K562 (cell line): ENCODE data around the gene XPO4. TPM values are rescaled to one million over a fixed set of nuclear protein-coding genes. Genes with fewer than 3 reads are reported as not detected.

Source experiments
- ATAC-seq: fragments of 200-7000 bp; cut with Tn5 transposase; 3 replicates; pipeline ENCODE4 v1.9.1; 2020; ENCODE audit warnings: moderate library complexity
- BruUV-seq: library from RNA; stranded (reverse); fragments of 400-500 nt; replicated peaks from 2 replicates; lab custom pipeline; 2021; lab: Mats Ljungman, UMichigan
- CTCF ChIA-PET: fragments of 300-600 bp; formaldehyde crosslinking; extraction: SDS; loops from one replicate; lab custom pipeline; 2021; ENCODE audit warnings: low intra/inter-chr PET ratio; lab: Yijun Ruan, JAX
- POLR2A ChIA-PET: fragments of 300-600, 350-650 bp; sonication (Branson Sonifier 250); formaldehyde crosslinking; extraction: SDS; loops from one replicate; lab custom pipeline; 2021; ENCODE audit warnings: antibody characterized with exemption, inconsistent platforms; lab: Yijun Ruan, JAX
- DNase-seq, 4 experiments: peaks; one replicate each; pipeline versions ENCODE4 v3.0.0 to v3.0.0-alpha.2; 2011 to 2018; ENCODE audit warnings: low spot score in 3 of 4, mixed read lengths in 3 of 4; ENCODE audit errors: extremely low read depth in 1 of 4
- FAIRE-seq: peaks from 2 replicates; lab custom pipeline; 2011; peaks lifted over from hg19 to GRCh38; lab: Jason Lieb, UNC
- H2AFZ ChIP-seq: 2 replicates; pipeline ENCODE4 v1.6.0; 2011; ENCODE audit warnings: low read depth, low read length, control low read depth, inconsistent platforms
- H3K27ac ChIP-seq: fragments of 200-600 bp; 3 replicates; pipeline ENCODE4 v1.8.0; 2011; ENCODE audit warnings: low read depth, mild to moderate bottlenecking, control low read depth, inconsistent platforms, low read length, moderate library complexity, mixed read lengths; ENCODE audit errors: extremely low read depth
- H3K27me3 ChIP-seq, 2 experiments: fragments of 300-600 bp in 1 of 2; 2 replicates in 1 of 2; 3 replicates in 1 of 2; pipeline versions ENCODE4 v1.6.0 to v1.8.0; 2011; ENCODE audit warnings: inconsistent platforms in 2 of 2, low read length in 2 of 2, mild to moderate bottlenecking in 1 of 2, mixed read lengths in 1 of 2, moderate library complexity in 1 of 2; ENCODE audit not compliant: control insufficient read depth in 2 of 2, insufficient read depth in 2 of 2
- H3K36me3 ChIP-seq: fragments of 300-600 bp; 3 replicates; pipeline ENCODE4 v1.8.0; 2011; ENCODE audit warnings: mild to moderate bottlenecking, low read length, inconsistent platforms; ENCODE audit not compliant: control insufficient read depth, insufficient read depth
- H3K4me1 ChIP-seq, 2 experiments: fragments of 200-600 bp in 1 of 2; replicated peaks in 1 of 2; 2 replicates in 1 of 2; 3 replicates in 1 of 2; pipeline versions ENCODE4 v1.5.1 to v1.8.0; 2011; ENCODE audit warnings: inconsistent platforms in 2 of 2, low read length in 2 of 2, mild to moderate bottlenecking in 1 of 2, mixed read lengths in 1 of 2, moderate library complexity in 1 of 2; ENCODE audit not compliant: control insufficient read depth in 2 of 2, insufficient read depth in 2 of 2
- H3K4me2 ChIP-seq: 2 replicates; pipeline ENCODE4 v1.6.1; 2011; ENCODE audit warnings: low read length, control low read depth, inconsistent platforms, mixed read lengths; ENCODE audit not compliant: insufficient read depth
- H3K4me3 ChIP-seq: fragments of 200-600 bp; sonication (generic), shearing (Covaris generic); 2 replicates; pipeline ENCODE4 v1.5.1; 2016; ENCODE audit warnings: control low read depth, inconsistent platforms
- H3K79me2 ChIP-seq: fragments of 200-600 bp; 3 replicates; pipeline ENCODE4 v1.8.0; 2011; ENCODE audit warnings: low read length, inconsistent platforms; ENCODE audit not compliant: control insufficient read depth, insufficient read depth
- H3K9ac ChIP-seq, 2 experiments: 2 replicates each; pipeline versions ENCODE4 v1.6.0 to v1.6.1; 2011; ENCODE audit warnings: low read depth in 2 of 2, low read length in 2 of 2, control low read depth in 1 of 2, inconsistent platforms in 1 of 2, mild to moderate bottlenecking in 1 of 2, mixed read lengths in 1 of 2; ENCODE audit not compliant: insufficient read depth in 1 of 2
- H3K9me1 ChIP-seq: one replicate; pipeline ENCODE4 v1.6.0; 2011; ENCODE audit warnings: inconsistent platforms, mild to moderate bottlenecking, low read length, moderate library complexity; ENCODE audit not compliant: control insufficient read depth, insufficient read depth
- H3K9me3 ChIP-seq: replicated peaks from 2 replicates; pipeline ENCODE4 v1.5.1; 2011; ENCODE audit warnings: low read depth, low read length, inconsistent platforms; ENCODE audit not compliant: control insufficient read depth, insufficient read depth
- H4K20me1 ChIP-seq: replicated peaks from 2 replicates; pipeline ENCODE4 v1.6.1; 2011; ENCODE audit warnings: low read length, inconsistent platforms, mixed read lengths; ENCODE audit not compliant: control insufficient read depth, insufficient read depth
- ARNT ChIP-seq, 2 experiments: fragments of 450-650 bp; IDR thresholded peaks; 2 replicates each; pipeline ENCODE4 v1.6.1; 2016; ENCODE audit warnings: mild to moderate bottlenecking in 1 of 2
- FOXP1 ChIP-seq: sonication (generic); formaldehyde crosslinking; IDR thresholded peaks from 2 replicates; pipeline ENCODE4 v1.8.0; 2022; ENCODE audit warnings: mild to moderate bottlenecking, missing genetic modification reagents
- FUS ChIP-seq: fragments of 200-400 bp; formaldehyde crosslinking; optimal IDR thresholded peaks from 2 replicates; pipeline ENCODE3; 2017; ENCODE audit warnings: low read depth, low read length
- NFXL1 ChIP-seq: fragments of 450-650 bp; formaldehyde crosslinking; IDR thresholded peaks from 2 replicates; pipeline ENCODE4 v1.4.0; 2021; ENCODE audit warnings: mild to moderate bottlenecking
- POU5F1 ChIP-seq: fragments of 150-350 bp; IDR thresholded peaks from 2 replicates; pipeline ENCODE4 v1.6.1; 2014; ENCODE audit warnings: borderline replicate concordance, low read length, low read depth, mild to moderate bottlenecking; ENCODE audit not compliant: partially characterized antibody
- RAD51 ChIP-seq: fragments of 450-650 bp; IDR thresholded peaks from 2 replicates; pipeline ENCODE4 v1.7.1; 2016; ENCODE audit warnings: low read depth, mild to moderate bottlenecking, borderline replicate concordance
- RBM15 ChIP-seq: fragments of 200-400 bp; formaldehyde crosslinking; IDR thresholded peaks from 2 replicates; pipeline ENCODE4 v1.6.1; 2018; ENCODE audit warnings: mild to moderate bottlenecking, low read length, moderate library complexity; ENCODE audit not compliant: insufficient read depth
- RERE ChIP-seq: sonication (generic); formaldehyde crosslinking; IDR thresholded peaks from 2 replicates; pipeline ENCODE4 v1.8.0; 2023; ENCODE audit warnings: missing genetic modification reagents, mild to moderate bottlenecking, borderline replicate concordance
- SFPQ ChIP-seq: fragments of 200-400 bp; formaldehyde crosslinking; IDR thresholded peaks from 2 replicates; pipeline ENCODE4 v1.6.1; 2017; ENCODE audit warnings: mild to moderate bottlenecking, low read depth, low read length, moderate library complexity
- ZBTB9 ChIP-seq: fragments of 450-650 bp; formaldehyde crosslinking; IDR thresholded peaks from 2 replicates; pipeline ENCODE4 v1.4.0; 2020; ENCODE audit warnings: mild to moderate bottlenecking, moderate library complexity
- ZNF197 ChIP-seq: fragments of 200-800 bp; sonication (Bioruptor generic); IDR thresholded peaks from 2 replicates; pipeline ENCODE4 v1.6.1; 2016; ENCODE audit warnings: low read depth, missing genetic modification characterization, missing compliant biosample characterization
- ZNF444 ChIP-seq: fragments of 250-450 bp; sonication (Bioruptor Pico); IDR thresholded peaks from 2 replicates; pipeline ENCODE4 v1.4.0; 2020; ENCODE audit warnings: mild to moderate bottlenecking, moderate library complexity
- in situ Hi-C: fragments of 300-500 bp; cut with MboI; formaldehyde crosslinking; loops from 4 replicates; pipeline ENCODE4 v1.15.0; 2018; ENCODE audit warnings: inconsistent platforms, mixed read lengths
- intact Hi-C: fragments of 100-400 bp; cut with micrococcal nuclease; formaldehyde crosslinking; loops from 2 replicates; pipeline ENCODE4 v1.14.2; 2022
- polyA plus RNA-seq, 8 experiments: library from polyadenylated mRNA; depleted of rRNA in 4 of 8; stranded (reverse) in 5 of 8; unstranded in 3 of 8; fragments of >200 nt; fragmentation: Nextera tagmentation in 2 of 8; fragmentation: Illumina TruSeq in 1 of 8; extraction: Ambion mirVana in 2 of 8; extraction: Trizol in 1 of 8; gene quantifications; 2 replicates each; pipeline versions ENCODE4 v1.2.1 to v1.2.3, GENCODE V29; 2011 to 2014; ENCODE audit warnings: inconsistent platforms in 1 of 8, missing spikeins in 1 of 8
- total RNA-seq, 7 experiments: library from RNA; depleted of rRNA in 6 of 7; stranded (reverse); fragments of >200 nt in 6 of 7; fragmentation: Illumina TruSeq in 2 of 7; extraction: Trizol in 2 of 7; gene quantifications; 2 replicates each; pipeline versions ENCODE4 v1.2.1 to v1.2.3, GENCODE V29; 2011 to 2021; ENCODE audit warnings: low replicate concordance in 1 of 7

The XPO4 gene
- total and polyA plus RNA-seq, 9 of the 15 experiments (the other 6 are each of a cell fraction or from before 2014, with no cell fraction given) = 5.5 to 25.1 (median 17.5) TPM

- Histone ChIP-seq H3K79me2 (peaks cover 30% of the 10 kb centered on the region), H3K4me3 (no peak overlapping the region), H3K9me3 (no peaks in the 10 kb centered on the region; the same call in 1 of the 2 replicates), H3K4me2 (no peak overlapping the region), H3K4me1 (peaks cover 0 to 4% of the 10 kb centered on the region in 2 experiments; a peak in 2 of 5 replicates), H3K27ac (no peak overlapping the region), H3K36me3 (peaks cover 10% of the 10 kb centered on the region; the same call in 1 of the 3 replicates), H3K27me3 (no peaks in the 10 kb centered on the region; a peak in 1 of 5 replicates), H2AFZ (no peak overlapping the region), H4K20me1 (no peaks in the 10 kb centered on the region), H3K9me1 (no peaks in the 10 kb centered on the region), H3K9ac (no peak overlapping the region)
- BruUV-seq = no TSS peak
- FAIRE-seq = no peak
- no peak for ATAC-seq
- in situ Hi-C loops (no loop called here), intact Hi-C loops (no loop called here)
- POLR2A ChIA-PET = interaction anchor here (0.6 to 0.9 kb wide), 2 partner anchors 9 to 350 kb away, joined by 3 to 4 read pairs; no protein-coding TSS in a partner anchor
- no peak for TF ChIP-seq RERE (CRISPR knock-in tag)
- TF ChIP-seq ZBTB9 (CRISPR knock-in tag) = no peak
- TF ChIP-seq SFPQ = no peak
- TF ChIP-seq POU5F1 = no peak
- no peak for TF ChIP-seq ZNF197 (CRISPR knock-in tag)
- no peak for TF ChIP-seq RBM15
- no peak for TF ChIP-seq ZNF444
- TF ChIP-seq ARNT (IDR thresholded peaks at IDR 0.05) = no peak
- TF ChIP-seq FUS = no peak
- no peak for TF ChIP-seq FOXP1
- no peak for TF ChIP-seq RAD51
- no peak for TF ChIP-seq NFXL1 (CRISPR knock-in tag)
- no peak for DNase-seq
- CTCF ChIA-PET = no interaction called here
These were observed 2.4 kb upstream of the XPO4 start for GRCh38 chr13:20904908-20905307.
